HG03103 (cell line): ENCODE results near the gene TULP3.

ENCODE experiments used
- ATAC-seq: cut with Tn5 transposase; IDR thresholded peaks from one replicate; pipeline ENCODE4 v1.9.1; 2021; ENCODE audit warnings: low read depth; ENCODE audit not compliant: unreplicated experiment

Gene TULP3

GRCh38 chr12:2876431-2877046, 14.2 kb upstream of the TULP3 start:
- peak; percentile 35 for ATAC-seq

- ATAC-seq, result peak; percentile 65
These were observed 13.4 kb upstream of the TULP3 start, which contains the start of the genes FOXM1 and RHNO1 for GRCh38 chr12:2877047-2877952. TSS of gene FOXM1 (minus strand) at chr12:2877174. CDS start at chr12:2874478, 2,696 bp downstream. TSS of gene RHNO1 (plus strand) at chr12:2877223. CDS start at chr12:2885367, 8,144 bp downstream.

DNA sequence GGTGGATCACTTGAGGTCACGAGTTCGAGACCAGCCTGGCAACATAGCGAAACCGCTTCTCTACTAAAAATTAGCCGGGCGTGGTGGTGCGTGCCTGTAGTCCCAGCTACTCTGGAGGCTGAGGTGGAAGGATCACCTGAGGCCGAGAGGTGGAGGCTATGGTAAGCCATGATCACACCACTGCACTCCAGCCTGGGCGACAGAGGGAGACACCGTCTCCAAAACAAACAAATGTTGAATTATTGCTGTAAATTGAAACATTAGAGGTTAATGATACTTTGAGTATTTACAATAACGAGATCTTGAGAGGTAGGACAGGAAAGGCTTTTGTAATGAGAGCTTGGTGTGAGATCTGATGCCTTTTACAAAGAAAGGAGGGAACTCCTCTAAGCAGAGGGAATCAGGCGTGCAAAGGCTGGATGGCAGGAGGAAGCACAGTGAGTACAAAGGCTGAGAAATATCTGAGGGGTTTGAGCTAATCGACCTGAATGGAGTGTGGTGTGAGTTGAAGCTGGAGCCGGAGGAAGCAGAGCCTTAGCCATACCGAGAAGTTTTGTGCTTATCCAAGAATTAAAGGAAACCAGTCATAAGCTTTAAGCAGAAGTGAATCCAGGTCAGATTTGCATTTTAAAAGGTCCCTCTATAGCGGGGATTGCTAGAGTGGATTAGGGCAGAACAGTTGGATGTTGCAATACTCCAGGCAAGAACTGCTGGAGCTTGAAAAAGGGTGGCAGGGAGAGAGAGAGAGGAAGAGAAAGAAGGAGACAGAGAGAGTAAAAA, 12.5 kb upstream of the TULP3 start:
- ATAC-seq, result no peak

DNA sequence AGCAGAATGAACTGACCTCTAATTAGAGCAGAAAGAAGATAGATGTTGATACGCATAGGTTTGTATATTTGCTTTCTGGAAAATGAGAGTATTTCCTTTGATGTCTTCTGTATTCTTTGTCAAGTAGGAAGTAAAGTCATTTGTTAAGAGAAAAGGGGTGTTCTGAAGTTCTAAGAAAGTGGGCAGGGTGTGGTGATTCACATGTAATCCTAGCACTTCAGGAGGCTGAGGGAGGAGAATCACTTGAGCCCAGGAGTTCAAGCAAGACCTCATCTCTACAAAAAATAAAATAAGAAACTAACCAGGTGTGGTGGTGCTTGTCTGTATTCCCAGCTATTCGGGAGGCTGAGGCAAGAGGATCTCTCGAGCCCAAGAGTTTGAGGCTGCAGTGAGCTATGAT, 10.8 kb upstream of the TULP3 start:
- no peak for ATAC-seq

- ATAC-seq, result no peak
These were observed 5.9 kb upstream of the TULP3 start for GRCh38 chr12:2884810-2885209.

DNA sequence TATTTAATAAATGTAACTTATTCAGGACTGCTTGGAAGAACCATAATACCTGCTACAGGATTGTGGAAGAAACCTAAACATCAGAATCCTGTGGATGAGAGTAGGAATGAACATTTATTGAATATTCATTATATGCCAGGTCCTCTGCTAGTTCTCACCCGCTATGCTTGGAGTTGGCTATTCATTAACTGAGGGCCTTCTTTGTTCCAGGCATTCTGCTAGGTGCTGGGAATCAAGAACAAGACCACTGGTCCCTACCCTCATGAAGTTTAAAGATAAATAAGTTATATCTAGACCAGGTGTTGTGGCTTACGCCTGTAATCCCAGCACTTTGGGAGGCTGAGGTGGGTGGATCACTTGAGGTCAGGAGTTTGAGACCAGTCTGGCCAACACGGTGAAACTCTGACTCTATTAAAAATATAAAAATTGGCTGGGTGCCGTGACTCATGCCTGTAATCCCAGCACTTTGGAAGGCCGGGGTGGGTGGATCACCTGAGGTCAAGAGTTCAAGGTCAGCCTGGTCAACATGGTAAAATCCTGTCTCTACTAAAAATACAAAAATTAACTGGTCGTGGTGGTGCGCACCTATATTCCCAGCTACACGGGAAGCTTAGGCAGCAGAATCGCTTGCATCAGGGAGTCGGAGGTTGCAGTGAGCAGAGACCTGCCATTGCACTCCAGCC, 3.8 kb upstream of the TULP3 start:
- no peak for ATAC-seq

DNA sequence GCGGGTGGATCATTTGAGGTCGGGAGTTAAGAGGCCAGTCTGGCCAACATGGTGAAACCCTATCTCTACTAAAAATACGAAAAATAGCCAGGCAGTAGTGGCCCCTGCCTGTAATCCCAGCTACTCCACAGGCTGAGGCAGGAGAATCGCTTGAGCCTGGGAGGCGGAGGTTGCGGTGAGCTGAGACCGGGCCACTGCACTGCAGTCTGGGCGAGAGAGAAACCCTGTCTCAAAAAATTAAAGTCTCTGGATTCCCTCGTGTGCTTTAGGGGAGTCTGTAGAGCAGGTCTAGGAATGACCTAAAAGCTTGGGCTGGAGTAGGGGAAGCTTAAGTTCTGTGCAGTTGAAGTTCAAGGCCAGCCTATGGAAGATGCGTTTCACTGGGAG, 697 bp upstream of the TULP3 start:
- no peak for ATAC-seq

- peak; percentile 6 for ATAC-seq
These were observed 756 bp downstream of the TULP3 start for GRCh38 chr12:2891240-2892053.

DNA sequence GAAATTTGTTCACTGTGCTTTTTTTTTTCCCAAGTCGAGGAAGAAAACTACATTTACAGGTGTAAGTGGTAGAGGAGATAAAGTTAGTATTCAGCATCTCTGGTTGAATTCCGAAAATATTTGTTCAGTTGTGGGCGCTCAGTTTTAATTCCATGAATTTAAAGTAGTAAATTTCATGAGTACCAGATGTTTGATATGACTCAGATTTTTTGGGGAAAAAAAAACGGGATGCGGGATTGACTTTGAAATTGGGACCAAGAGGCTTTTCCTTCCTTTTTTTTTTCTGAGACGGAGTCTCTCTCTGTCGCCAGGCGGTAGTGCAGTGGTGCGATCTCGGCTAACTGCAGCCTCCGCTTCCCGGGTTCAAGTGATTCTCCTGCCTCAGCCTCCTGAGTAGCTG, 1.6 kb downstream of the TULP3 start:
- no peak for ATAC-seq

- ATAC-seq, result no peak
These were observed 2.3 kb downstream of the TULP3 start for GRCh38 chr12:2893007-2893406.

- ATAC-seq, result no peak
These were observed 4.4 kb downstream of the TULP3 start for GRCh38 chr12:2895051-2895451.

- ATAC-seq, result no peak
These were observed 4.8 kb downstream of the TULP3 start for GRCh38 chr12:2895511-2895910.

GRCh38 chr12:2897418-2897817, 6.7 kb downstream of the TULP3 start:
- no peak for ATAC-seq

- ATAC-seq, result no peak
These were observed 10.0 kb downstream of the TULP3 start for GRCh38 chr12:2900642-2901041.

DNA sequence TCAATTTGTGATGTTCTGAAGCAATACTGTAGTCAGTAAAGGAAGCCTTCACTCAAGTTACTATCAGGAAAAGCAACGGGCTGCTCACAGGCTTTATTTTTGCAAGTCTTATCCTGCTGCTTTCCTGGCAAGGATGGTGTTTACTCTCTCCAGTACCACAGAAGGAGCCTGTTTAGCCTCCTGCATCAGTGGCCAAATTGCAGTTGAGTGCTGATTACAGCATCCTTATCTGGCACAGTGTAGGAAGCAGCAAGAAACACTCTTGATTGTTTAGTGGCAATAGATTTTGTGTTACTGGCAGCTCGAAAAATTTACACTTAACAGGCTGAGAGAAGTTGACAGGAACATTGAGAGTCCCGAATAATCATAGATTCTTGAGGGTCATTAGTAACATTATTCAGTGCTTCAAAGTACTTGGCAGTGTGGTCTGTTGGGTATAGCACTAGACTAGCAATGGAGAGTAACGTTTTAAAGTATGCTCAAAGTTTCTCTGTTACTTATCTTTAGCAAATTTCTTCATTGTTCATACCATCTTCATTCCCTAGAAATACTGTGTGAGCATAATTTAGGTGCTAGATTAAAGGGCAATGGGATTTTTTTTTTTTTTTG, 11.7 kb downstream of the TULP3 start:
- ATAC-seq, result no peak

GRCh38 chr12:2904260-2904659, 13.6 kb downstream of the TULP3 start:
- no peak for ATAC-seq

- ATAC-seq, result no peak
These were observed 21.5 kb downstream of the TULP3 start for GRCh38 chr12:2912216-2912575.

DNA sequence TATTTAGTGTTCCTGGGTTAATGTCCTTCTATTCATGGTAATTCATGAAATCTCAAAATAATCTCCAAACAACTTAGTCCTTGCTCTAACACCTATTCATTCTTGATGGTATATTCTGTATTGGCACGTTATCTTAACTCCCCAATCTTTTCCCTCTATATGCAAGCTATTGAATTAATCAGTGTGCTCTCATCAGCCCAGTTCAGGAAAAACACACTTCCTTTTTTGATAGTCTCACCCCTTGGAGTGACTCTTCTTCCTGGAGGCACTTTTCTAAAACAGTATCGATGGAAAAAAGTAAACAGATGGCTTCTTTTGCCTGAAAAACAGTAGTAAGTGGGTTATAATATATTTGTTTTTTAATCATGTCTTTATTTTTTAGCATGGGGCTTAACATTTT, 28.6 kb downstream of the TULP3 start:
- ATAC-seq, result no peak

- ATAC-seq, result no peak
These were observed 31.6 kb downstream of the TULP3 start for GRCh38 chr12:2922329-2922728.
